OCI-LY1 (cell line): Measurements from ENCODE around the gene BMPR1B.

Source experiments
- CTCF ChIP-seq: fragments of 200-600 bp; sonication (generic), shearing (Covaris generic); IDR thresholded peaks from 2 replicates; pipeline ENCODE4 v1.5.1; 2017; ENCODE audit warnings: mild to moderate bottlenecking, antibody characterized with exemption, low read length, moderate library complexity, mixed read lengths
- EZH2 ChIP-seq: fragments of 200-600 bp; sonication (generic), shearing (Covaris generic); IDR thresholded peaks from 2 replicates; pipeline ENCODE4 v1.8.0; 2017; ENCODE audit warnings: borderline replicate concordance, mixed run types, mild to moderate bottlenecking, antibody characterized with exemption, low read length, moderate library complexity, mixed read lengths

- no peak for TF ChIP-seq CTCF
- TF ChIP-seq EZH2: no peak
These were observed 263.3 kb downstream of the BMPR1B start for GRCh38 chr4:95021099-95021498.
